Measurements from ENCODE around the gene C11orf58.

C11orf58 gene

DNA sequence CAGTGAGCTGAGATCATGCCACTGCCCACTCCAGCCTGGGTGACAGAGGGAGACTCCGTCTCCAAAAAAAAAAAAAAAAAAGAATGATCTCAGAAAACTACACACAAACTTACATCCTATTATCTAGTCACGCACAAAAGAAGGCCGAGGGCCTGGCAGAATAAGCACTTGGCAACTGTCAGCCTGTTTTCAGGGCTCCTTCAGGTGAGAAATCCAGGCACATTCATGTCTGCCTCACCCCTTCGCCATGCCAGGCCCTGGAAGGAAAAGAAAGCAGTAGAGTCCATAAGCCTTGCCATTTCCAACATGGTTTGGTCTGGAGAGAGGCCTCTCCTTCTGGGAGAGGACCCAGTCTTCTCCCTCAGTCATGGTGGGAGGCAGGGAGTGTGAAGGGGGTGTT lies 30.9 kb downstream of the C11orf58 start:
- DNase-seq = no peak

DNA sequence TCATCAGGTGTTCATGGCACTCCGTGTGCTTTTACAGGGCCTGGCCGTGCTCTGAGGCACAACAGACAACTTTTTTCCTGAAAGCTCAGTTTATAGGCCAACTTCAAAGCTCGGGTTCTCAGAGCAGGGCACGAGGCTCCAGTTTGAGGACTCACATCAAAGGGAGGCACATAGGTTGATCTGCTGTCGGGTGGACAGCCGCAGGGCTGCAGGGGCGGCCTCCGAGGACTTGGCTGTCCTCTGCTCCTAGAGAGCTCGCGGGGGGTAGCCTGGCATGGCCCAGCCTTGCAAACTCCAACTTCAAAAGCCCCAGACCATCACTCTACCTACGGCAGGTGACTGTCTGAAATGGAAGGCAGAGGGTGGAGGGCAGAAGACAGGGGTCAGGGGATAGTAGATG lies 31.6 kb downstream of the C11orf58 start:
- no peak for DNase-seq

DNA sequence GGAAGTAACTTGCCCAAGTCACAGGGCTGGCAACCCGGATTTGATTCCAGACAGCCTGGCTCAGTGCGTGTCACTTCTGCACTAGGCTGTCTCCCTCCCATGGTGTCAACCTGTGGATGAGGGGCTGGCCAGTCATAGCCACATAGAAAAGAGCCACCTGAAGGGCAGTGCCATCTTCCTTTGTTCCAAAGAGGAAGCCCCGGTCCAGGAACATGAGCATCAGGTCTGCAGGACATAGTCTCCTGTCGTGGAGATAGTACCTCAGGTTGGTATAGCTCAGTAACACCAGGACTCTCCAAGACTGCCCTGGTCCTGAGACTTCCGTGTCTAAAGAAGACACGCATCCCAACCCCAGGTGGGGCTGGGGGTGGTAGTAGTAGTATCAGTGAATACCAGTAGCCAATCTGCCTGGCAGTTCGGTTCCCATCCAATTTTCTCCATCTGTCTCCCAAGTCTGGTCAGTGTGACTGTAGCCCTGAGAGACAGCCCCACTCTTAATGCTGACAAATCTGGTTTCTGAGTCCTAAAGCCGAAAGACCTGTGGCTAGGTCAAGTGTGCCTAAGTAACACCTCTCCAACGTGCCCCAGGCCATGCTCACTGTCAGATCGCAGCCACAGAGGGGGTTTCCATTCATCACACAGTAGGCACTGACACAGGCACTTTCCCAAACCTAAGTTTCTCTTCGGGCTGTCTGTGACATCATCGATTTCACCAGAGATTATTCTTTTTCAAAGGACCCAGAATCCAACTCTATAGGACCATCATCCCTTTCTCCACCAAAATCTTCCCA lies 33.1 kb downstream of the C11orf58 start:
- no peak for DNase-seq

DNA sequence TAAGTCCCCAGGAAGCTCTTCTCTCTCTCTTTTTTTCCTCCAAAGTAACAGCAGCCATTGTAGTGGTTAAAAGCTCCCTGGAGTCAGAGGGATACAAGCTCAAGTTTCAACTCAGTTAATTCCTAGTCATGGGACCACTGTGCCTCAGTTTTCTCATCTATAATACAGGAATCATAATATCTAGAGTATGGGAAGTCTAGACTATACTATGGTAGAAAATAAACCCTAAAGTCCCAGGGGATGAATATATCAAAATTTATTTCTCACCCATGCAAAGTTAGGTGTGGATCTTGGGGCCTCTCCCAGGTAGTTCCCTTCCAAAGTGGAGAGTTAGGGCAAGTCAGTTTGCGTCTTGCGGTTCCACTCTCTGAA lies 33.7 kb downstream of the C11orf58 start:
- no peak for DNase-seq

DNA sequence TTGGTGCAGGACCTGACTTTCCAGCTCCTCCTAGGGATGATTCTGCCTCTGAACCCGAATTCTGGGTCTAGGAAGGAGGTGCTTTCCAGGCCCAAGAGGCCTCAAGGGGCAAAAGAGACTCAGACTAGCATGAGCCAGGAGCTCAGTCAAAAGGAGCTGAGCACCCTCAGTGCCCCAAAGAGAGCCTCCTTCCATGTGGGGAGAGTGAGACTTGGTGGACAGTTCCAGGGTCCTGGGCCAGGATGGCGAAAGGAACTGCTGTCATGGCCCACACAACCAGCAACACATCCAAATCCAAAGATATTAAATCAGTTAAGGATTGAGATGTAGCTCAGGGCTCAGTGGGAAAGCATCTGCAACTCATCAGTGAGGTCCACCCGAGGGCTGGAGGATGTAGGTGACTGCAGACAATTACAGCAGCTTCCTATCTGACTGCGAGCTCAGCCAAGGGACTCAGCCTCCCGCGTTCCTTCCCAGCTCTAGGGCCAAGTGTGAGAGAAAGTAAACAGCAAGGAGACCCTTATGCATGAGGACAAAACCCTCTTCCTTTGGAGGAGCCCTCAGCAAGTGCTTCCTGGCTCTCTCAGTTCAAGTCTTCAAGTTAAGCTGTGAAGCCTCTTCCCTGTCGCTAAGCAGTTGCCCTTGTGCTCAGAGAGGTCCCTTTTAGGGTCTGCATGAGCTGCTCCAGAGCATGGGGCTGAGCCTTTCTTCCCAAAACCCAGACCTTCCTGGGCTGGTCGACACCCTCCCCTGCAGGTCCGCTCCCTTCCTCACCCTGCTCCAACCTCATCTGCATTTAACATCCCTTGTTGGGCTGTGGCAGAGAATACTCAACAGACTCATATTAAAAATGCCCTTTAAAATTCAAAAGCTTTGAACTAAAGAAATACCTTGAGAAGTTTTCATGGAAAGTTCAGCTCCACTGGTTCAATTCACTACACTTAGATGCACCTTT lies 35.8 kb downstream of the C11orf58 start:
- DNase-seq = no peak

DNA sequence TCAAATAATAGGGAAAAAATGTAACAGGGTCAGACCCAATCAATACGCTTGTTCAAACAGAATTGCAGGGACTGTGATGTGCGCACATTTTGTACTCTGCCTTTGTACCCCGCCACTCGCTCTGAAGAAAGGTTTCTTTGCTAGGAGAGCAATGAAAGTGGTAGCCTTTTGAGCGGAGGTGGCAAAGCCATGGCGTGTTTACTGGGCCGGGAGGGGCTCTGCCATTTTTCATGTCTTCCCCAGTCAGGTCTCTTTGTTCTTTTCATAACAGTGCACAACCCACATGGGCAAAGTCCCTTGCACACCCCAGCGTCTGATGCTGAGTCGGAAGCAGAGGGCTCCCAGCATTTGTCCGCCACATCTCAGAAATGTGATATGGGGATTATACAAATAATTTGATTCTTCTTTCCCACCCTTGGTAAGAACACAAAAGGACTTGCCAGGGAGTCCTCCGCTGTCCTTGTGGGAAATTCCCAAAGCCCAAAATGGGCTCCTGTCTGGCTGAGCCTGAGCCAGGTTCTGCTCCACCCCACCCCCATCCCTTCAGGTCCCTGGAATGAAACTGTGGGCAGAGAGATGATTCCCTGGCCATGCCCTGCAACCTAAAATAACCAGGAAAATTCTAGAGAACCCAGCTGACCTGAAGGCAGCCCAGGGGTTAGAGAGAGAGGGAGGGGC lies 36.6 kb downstream of the C11orf58 start:
- DNase-seq = no peak

DNA sequence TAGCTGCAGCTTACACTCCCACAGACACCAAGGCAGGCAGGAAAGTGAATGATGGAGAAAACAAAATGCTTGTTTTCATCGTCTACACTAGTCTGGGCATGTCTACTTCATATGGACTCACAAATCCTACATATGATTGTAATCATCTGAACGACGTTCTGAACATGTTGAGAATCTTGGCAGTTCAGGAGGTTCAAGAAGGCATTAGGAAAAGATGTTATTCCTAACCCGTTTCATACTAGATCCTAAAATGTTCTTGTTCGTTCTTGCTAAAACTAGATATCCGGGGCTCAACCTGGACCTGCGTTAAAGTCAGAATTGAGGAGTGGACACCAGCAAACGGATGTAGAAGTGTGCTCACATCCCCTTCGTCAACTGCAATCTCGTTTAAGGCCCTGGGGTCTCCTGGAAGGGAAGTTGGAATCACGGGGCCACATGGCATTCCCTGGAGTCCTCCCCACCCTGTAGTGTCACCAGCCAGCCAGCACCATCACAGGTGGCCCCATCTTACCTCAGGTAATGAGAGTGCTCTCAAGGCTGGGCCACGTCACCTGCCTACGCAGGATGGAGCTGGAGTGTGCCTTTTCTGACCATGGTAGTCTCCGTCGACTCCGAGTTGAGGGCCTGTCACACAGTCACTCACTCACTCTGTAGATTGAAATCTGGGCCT lies 37.3 kb downstream of the C11orf58 start:
- DNase-seq = no peak

DNA sequence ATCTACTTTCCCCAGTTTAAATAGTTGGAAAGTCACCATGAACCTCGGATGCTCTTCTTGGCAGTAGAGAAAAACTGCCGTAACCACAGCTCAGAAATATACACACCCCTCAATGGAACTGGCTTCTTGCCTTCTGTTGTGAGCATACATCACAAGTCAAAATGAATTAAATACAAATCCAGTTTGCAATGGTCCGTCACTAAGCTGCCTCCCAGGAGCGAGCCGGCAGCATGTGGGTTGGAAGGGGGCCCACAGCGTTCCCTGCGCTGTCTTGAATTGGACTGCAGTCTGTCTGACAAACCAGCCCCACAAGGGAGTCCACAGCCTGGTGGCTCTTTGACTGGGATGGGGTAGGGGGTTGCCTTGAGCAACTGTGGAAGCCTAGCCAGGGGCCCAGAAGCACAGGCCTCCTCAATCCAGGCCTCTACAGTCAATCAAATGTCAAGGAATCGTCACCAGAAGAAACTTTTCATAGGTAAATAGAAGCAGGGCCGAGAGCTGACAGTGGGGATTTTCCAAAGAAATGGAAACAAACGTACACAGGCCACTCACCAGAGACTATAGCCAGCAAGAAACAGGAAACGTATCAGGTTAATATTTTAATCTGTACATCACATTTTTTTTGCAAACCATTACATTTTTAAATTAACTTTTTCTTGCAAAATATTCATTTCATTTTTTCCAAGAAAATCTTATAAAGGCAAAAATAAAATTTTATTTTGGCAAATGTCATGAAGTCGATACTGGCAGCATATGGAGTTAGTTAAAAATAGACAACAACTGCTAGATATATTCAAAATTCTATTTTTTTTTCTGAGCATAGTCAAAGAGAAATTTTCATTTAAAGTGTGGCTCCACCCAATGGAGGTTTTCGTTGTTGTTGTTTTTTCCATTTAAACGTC lies 38.5 kb downstream of the C11orf58 start:
- DNase-seq = no peak

DNA sequence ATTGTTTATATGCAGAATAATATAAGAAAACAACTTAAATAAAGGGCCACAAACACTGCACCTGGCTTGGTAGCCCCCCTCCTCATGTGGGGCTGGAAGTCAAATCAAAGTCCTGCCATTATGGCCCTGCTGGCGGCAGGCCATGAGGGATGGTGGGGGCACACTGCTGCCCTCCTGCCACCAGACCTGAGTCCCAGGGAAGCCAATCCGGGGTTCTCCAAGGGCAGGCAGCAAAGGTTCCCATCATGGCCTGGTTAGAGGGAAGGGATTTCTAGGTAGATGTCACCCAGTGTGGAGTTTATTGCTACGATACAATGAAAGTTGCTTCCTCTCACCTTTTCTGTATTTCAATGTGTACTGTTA lies 39.1 kb downstream of the C11orf58 start:
- DNase-seq = no peak

DNA sequence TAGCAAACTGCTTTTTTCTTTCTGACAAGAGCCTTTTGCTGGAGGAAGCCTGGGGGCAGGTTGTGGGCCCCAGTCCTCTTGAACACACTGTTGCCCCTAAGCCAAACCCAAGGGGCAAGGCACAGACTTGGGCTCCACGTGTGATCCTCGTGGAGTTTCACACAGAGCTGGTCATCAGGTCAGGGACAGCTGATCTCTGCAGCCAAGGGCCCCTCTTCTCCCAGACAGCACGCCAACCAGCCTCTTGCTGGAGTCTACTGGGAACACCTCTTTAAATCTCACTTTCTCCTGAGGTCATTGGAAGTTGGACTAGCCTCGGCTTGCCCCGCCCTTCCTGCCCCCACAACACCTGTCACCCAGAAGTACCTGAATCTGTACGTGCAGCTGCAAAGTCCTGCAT lies 39.8 kb downstream of the C11orf58 start:
- DNase-seq = no peak

DNA sequence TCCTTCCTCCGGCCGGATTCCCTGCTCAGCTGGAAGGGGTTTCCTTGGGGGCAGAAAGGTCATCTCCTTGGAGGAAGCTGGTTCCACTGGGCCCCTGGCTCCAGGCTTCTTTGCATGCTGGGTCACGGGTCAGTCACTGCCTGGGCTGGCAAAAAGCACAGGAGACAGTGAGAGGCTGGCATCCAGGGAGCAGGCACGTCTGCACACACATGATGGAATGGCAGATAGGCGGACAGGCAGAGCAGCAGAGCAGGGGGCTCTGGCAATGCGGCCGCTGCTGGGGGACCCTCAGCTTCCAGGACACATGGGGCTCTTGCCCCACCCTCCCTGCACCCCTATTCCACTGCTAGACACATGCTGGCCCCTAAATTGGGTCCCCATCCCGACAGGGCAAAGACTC lies 40.4 kb downstream of the C11orf58 start:
- DNase-seq = no peak

DNA sequence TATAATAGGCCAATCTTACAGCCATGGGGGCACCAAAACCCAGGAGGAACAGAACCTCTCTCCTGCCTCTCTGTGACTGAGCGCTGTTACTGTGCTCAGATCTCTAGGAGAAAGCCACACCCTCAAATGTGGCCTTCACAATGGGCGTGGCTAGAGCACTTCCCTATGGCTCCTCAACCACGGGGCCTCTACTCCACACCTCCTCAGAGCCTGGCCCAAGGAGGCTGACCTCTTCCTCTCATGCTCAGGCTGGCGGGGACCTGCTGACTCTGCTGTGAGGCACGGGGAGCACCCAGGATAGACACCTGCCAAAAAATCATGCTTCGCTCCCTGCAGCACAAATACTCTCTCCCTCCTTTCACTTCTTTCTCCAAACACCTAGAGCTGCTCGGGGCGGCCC lies 41.0 kb downstream of the C11orf58 start:
- no peak for DNase-seq

DNA sequence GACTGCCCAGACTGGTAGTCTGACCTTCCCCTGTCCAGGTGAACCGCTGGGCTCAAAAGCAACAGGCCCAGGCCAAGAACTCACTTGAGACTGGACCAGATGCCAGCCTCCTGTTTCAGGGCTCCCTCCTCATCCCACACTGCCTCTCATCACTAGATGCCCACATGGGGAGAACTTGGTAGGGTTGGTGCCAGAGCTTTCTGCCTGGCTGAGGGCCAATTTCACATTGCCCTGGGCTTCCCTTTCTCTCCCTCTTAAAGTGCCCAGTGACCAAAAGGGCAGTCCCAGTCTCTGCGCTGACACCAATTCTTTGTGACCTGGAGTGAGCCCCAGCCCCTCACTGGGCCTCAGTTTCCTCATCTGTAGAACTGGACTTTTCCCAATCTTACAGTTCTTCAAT lies 41.7 kb downstream of the C11orf58 start:
- no peak for DNase-seq

DNA sequence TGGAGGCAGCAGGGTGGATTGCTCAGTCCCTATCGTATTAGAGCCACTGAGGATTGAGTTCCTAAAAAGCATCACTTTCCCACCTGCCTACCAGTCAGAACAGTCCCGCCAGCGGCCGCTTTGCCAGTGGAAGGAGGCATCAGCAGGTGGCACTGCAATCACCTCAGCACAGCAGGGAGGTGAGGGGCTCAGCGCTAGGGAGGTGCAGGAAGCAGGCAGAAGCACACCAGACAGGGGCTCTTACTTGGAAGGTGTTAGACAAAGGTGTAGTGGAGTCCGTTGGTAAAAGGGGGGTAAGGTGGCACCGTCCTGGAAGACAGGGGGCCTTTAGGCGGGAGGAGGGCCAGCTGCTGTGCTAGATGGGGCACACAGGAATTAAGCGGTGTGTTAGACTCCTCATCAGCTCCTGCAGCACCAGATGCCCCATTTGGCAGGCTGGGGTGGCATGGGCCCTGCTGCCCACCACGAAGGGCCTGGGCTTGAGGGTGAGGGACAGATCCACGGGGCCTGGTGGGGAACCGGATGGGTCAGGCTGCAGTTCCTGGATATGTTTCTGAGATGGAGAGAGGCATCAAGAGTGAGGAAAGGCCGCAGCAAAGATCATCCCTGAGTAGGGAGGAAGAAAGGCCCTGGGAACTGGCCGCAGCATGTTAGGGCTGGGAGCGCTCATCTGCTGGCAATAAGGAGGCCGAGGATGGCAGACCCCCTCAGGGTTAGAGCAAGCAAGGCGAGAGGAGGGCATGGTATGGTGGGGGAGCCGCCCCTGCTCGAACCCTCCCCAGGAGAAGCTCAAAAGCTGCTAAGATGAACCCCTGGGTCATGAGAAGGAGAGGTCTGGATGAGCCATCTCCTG lies 42.5 kb downstream of the C11orf58 start:
- DNase-seq = no peak

DNA sequence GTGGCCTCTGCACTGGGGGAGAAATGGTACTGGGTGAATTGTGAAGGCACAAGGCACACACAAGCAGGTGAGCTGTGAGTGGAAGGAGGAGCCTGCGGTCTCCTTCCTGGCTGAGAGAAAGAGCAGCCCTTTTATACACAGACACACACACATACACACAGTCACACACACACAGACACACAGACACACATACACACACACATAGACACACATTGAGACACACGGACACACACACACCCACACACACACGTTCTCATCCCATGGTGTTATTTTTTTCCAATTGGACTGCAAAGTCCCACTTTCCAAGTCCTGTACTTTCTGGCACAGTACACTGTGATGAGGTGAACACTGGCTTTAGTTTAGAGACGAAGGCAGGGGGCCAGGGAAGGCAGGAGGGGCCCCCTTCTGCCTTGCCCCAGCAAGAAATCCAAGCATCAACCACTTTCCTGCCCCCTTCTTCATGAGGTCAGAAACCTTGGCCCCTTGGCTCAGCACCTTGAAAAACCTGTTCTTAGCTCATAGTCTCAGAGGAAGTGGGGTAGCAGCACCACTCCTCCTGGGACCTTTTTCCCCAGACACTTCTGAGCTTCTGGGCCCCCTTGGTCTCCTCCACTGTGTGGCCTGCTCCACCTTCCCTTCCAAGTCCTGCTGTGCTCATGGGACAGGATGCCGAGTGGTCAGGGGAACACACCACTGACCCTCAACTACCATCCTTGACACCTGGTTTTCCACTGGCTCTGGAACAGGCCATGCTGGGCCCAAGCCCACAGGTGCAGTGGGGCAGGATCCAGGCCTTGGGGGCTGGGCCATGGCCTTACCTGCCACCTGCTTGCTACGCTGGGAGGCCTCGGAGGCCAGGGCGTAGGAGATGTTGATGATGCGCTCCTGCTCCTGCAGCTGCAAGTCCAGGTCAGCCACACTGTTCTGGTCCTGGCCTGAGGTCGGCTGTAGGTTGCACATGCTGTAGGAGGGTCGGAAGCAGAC lies 43.8 kb downstream of the C11orf58 start:
- DNase-seq = no peak

DNA sequence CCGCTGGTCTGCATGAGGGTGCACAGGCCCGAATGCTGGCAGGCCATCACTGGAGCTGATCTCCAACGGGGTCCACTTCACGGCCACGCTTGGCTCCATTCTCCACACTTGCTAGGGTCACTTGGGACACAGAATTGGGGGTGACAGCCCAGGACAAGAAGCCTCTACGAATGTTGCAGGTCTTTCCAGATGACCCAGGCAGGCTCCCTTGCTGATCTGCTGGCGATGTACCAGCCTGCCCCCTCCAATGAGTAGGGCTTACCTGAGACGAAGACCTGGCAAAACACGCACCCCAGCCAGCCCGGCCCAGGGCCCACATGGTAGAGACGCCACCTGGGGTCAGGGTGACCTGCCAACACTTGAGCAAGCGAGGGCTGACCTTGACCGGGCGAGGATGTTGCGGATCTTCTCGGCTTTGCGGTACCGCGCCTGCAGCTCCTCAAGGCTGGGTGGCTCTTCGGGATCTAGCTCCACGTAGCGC lies 44.9 kb downstream of the C11orf58 start:
- DNase-seq = no peak

DNA sequence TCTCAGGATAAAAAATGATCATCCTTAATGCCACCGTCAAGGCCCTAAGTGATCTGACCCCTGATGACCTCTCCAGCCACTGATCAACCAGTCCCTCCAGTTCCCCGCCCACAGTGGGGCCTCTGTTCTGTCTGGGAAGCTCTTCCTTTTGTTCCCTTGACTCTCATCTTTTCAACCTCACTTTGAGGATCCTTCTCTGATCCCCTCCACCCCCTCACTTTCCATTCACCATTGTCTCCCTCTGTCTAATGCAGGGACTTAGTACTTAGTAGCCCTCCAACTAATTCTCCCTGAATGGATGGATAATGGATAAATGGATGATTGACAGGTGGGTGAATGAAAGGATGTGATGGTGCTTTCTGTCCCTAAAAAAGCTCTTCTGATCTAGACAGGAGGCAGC lies 45.6 kb downstream of the C11orf58 start:
- DNase-seq = no peak

DNA sequence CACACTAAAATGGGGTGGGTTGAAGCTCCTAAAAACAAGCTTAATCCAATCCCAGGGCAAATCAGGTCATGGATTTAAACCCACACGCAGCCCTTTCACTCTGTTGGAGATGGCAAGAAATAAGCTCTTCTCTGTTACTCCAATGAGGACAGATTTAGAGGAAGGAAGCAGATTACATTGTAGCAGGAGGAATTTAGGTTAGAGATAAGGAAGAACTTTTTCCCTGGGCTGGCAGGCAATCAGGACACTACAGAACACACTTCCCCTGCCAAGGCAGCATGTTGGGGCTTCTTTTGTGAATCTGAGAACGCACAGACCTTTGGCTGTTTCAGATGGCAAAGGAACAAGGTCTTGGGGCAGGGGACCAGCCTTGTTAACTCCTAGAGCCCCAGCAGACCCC lies 46.2 kb downstream of the C11orf58 start:
- DNase-seq = no peak

DNA sequence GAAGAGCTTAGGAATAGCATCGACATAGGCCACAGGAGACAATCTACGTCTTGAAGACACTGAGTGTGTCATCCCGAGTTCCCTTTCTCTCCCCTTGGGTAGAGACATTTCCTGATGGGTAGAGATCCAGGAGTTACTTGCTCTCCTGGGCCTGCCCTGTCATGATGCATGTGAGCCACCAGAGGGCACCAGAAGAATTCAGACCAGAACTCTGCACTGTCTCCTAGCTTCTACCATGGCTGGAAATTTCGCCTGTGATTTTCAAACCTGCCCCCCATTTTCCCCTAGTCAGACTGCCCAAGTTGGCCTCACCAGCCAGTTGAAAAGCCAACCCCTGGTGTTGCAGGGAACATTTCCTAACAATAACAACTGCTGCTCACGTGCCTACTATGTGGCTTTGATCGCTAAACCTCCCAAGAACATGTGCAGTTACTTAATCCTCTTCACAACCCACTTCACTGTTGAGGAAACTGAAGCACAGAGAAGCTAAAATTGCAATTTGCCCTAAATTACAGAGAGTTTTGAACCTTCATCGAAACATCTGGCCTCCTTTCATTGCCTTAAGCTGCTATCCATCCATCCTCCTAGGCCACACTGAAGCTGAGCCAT lies 47.2 kb downstream of the C11orf58 start:
- DNase-seq = no peak

Measured in NCI-H2107 (cell line).